GM21529 (cell line): ENCODE measurements around the gene NGEF.
"Not testable (repeated sequence)": the region's sequence is repeated elsewhere in the genome, so short reads cannot be mapped to it uniquely, and the experiment has no call there.

Experiments used
- ATAC-seq: cut with Tn5 transposase; IDR thresholded peaks from one replicate; pipeline ENCODE4 v1.9.1; 2021; ENCODE audit not compliant: unreplicated experiment

NGEF gene

GRCh38 chr2:232854082-232854481 is 159.0 kb downstream of the NGEF start:
- ATAC-seq = no peak

- ATAC-seq = no peak
These were observed 160.4 kb downstream of the NGEF start for GRCh38 chr2:232852676-232853075.

- ATAC-seq = not testable (repeated sequence)
These were observed 161.0 kb downstream of the NGEF start for GRCh38 chr2:232852081-232852480.

DNA sequence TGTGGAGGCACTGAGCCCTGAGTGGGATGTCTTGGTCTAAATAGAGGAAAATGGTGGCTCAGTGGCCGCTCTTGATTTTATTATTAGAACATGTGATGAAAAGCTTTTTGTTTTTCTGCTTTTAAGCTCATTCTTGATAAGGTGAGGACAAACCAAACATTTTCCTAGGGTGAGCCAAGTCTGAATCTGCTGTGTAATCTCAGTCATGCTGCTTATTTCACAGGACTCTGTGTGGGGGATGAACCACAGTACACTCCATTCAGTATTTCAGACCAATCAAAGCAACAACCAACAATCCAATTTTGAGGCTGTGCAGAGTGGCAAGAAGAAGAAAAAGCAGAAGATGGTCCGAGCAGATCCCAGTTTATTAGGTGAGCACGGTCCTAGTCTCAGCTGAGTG is 163.0 kb downstream of the NGEF start:
- no peak for ATAC-seq

DNA sequence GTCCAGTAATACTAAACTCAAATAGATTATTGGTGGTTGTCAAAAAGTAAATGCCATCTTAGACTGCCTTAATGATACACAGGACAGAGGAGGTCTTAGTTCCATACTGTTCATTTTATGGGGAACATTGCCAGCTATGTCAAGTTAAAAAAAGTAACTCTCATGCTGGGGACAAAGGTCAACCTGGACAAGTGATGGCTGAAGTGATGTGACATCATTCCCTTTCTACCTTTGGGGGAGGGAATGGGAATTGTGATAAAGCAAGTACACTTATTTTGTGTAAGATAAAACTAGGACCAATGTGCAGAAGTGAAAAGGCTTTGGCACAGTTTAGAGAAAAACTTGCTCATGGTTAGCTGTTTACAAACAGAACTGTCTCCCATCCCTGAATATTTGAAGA is 167.0 kb downstream of the NGEF start:
- no peak for ATAC-seq

- ATAC-seq = no peak
These were observed 169.2 kb downstream of the NGEF start for GRCh38 chr2:232843834-232844233.

DNA sequence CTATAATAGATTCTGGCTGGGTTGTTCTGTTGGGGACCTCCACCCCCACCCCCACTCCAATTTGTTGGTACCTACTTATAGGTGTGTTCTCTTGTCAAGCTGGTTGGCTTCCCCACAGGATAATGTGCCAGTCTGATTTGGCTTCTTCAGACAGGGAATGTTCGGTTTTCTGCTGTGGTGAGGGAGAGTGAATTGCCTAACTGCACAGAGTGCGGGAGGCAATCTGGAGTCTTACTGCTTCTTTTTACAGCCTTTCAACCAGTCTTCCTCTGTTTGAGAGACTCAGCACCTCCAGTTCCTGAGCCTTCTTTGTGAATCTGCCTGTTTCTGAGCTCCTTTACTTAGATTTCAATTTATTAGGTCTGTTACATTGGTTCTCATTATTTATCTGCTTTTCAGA is 170.4 kb downstream of the NGEF start:
- no peak for ATAC-seq

DNA sequence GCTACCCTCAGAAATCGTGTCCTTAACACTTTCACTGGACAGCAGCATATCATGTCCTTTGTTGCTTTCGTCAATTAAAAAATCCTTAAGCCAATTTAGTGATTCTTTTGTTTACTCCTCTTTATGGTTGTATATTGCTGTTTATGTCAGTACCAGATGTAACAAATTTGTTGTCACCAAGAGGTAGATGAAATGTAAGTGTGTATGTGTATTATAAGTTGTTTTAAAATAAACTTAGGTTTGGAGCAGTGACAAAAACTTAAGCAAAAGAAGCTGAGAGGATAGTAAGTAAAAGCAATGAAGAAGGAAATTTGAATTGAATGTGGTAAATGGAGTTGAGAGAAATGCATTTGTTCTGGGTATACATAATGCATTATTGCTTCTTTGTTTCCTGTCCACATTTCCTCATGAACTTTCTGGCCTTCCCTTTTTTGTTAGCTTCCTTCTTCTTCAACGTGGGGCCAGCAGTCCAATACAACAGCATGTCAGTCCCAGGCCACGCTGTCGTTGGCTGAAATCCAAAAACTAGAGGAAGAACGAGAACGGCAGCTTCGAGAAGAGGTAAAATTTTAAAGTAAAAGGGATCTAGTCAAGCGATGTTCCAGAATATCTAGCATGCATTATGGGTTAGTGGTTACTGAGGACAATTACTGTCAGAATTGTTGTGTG is 173.5 kb downstream of the NGEF start:
- ATAC-seq = no peak

GRCh38 chr2:232838406-232838874 is 174.6 kb downstream of the NGEF start:
- ATAC-seq = peak; percentile 71

DNA sequence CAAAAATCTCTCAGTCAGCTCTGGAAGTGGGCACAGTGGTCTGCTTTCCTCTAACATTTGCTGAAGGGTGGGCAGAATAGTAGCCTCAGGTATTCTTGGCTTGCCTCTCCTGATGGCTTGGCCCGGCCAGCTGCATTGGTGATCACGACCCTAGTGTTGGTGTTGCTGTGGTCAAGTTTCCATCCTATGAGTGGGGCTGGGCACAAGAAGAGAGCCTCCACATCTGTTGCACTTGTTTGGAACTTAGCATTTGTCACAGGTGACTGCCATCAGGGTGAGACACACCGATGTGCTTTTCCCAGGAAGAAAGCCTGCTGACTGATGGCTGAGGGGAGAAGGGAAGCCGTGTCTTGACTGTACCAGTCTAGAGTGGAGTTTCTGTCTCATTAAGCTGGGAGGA is 176.1 kb downstream of the NGEF start:
- no peak for ATAC-seq

- ATAC-seq = no peak
These were observed 177.3 kb downstream of the NGEF start for GRCh38 chr2:232835687-232836208.

- ATAC-seq = no peak
These were observed 179.2 kb downstream of the NGEF start for GRCh38 chr2:232833830-232834229.

- no peak for ATAC-seq
These were observed 181.6 kb downstream of the NGEF start for GRCh38 chr2:232831496-232831895.

GRCh38 chr2:232829988-232830387 is 183.1 kb downstream of the NGEF start:
- no peak for ATAC-seq
